ENCODE measurements around the gene LRRC28.

The LRRC28 gene

GRCh38 chr15:99250001-99250400 lies 1.3 kb upstream of the LRRC28 start:
- no peak for DNase-seq

- no peak for DNase-seq
Observed at GRCh38 chr15:99250494-99250856, 806 bp upstream of the LRRC28 start.

DNA sequence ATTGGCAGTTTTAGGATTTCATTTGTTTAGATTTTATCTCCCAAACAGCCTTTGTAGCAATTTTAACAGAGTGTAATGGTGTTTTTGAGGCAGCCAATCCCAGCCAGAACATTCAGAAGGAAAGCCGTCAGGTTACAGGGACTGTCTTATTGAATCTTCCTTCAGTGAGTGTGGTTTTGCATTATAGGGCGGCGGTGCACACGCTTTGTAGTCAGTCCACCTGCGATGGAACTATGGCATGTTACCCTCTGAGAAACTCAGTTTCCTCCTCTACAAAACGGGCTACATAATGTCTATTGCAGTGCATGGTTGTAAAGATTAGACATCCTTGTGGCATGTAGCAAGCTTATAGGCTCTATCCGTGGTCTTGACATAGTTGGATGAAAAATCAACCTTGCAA lies 1.0 kb downstream of the LRRC28 start:
- DNase-seq = no peak

DNA sequence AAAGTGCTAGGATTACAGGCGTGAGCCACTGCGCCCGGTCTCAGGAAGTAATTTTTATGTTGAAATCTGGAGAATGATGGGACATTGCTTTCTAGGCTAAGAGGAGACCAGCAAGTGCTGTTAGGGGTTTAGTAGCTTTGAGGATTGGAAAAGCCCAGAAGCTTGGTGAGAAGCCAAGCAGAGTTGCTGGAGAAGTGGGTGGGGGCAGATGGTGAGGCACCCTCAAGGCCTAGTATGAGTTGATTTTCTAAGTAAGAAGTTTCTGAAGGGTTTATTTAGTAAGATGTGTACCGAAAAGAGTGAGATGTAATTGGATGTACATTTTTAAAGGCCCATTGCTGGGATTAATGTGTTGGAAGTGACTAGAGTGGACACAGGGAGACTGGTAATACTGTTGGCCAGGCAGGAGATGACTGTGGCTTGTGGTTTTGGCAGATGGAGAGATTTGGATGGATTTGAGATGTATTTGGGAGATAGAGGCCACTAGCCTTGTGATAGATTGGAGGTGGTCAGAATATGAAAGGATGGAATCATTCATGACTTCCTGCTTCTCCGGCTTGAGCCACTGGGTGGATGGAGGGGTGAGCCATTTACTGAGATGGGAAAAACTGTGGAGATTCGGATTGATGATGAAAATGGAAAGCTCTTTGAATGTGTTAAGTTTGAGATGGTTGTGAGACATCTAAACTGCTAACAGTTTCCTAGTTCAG lies 2.3 kb downstream of the LRRC28 start:
- no peak for DNase-seq

- DNase-seq = no peak
Observed at GRCh38 chr15:99257107-99257750, 5.9 kb downstream of the LRRC28 start.

DNA sequence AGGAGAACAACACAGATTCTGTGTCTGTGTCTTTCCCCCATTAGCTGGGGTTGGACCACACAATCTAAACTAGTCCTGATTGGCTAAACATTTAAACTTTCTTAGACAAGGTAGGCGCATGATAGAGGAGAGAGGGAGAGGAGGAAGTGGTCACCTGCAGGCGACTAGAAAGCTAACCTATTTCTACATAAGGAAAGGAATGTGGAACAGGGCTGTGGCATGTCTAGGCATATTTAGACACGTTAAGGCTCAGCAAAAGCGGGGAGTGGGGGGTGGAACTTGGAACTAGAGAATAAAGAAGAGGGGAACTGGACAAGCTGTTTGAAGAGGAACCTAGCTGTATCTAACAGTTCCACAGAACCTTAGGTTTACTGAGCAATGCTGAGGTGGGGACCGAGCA lies 12.8 kb downstream of the LRRC28 start:
- DNase-seq = peak; percentile 33

DNA sequence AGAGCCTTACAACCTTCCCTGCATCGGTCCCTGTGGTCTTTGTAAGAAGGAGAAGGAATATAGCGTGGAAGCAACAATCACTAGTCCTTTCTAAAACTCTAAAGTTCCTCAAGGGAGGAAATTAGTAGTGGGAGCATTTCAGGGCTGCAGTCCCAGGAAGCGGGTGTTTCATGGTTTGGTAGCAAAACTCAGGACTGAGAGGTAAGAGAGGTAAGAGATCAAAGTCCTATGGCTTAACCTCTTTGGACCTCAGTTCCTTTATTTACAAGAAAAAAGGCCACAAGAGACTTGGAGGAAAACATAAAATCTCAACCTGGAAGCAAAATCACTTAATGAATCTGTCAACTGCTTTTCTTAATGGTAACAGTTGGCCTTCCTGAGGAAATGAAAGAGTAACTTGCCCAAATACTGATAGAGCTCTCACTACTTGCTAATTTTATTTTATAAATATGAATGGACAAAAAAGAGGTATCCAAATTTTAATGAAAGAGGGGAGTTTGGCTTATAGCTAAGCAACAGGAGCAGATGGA lies 14.3 kb downstream of the LRRC28 start:
- DNase-seq = no peak

GRCh38 chr15:99267957-99268356 lies 16.7 kb downstream of the LRRC28 start:
- DNase-seq = no peak

DNA sequence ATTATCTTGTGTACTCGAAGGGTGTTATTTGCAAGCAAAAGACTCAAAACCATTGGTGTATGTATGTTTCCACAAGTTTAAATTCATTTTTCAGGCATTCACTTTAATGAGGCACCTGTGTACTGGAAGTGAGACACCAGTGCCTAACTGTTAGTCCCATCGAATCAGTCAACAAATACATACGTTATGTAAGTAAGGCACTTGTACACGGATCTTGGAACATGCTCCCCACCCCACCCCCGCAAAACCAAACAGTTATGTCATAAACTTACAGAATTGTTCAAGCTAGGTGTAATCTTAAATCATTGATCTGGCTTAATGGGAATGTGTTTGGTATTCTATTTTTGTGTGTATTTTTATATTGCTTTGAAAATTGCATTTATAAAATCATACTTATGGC lies 17.1 kb downstream of the LRRC28 start:
- no peak for DNase-seq

DNA sequence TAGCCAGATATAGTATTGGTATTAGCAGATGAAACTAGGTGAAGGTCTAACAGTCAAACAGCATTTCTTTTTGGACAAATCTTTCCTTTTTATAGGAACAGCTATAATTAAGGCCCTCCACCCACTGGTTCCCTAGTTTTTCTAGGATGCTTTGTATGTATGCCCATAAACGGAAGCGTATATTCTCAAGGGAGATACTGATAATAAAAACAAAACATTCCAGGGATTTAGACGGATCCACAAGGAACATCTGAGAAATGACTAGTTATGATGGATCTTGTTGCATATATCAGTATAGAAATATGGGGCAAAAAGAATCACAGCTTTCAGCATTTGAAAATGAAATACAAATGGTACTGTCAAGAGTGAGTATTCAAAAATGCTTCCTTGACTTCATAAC lies 22.5 kb downstream of the LRRC28 start:
- no peak for DNase-seq

GRCh38 chr15:99275061-99275460 lies 23.8 kb downstream of the LRRC28 start:
- DNase-seq = no peak

GRCh38 chr15:99275525-99276128 lies 24.3 kb downstream of the LRRC28 start:
- no peak for DNase-seq

GRCh38 chr15:99279290-99279689 lies 28.0 kb downstream of the LRRC28 start:
- DNase-seq = no peak

DNA sequence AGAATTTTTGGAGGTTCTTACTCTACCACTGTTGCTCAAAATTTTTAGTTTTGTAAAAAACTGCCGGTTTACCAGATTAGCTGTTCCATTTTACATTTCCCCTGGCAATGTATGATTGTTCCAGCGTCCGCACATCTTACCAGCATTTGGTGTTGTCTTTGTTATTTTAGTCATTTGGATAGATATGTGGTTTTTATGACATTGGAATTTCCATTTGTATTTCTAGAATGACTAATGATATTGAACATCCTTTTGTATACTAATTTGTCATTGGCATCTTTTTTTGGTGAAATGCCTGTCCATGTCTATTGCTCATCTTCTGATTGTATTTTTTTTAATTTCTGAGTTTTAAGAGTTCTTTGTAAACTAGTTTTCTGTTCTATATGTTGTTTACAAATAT lies 28.5 kb downstream of the LRRC28 start:
- no peak for DNase-seq

- no peak for DNase-seq
Observed at GRCh38 chr15:99282121-99282520, 30.8 kb downstream of the LRRC28 start.

DNA sequence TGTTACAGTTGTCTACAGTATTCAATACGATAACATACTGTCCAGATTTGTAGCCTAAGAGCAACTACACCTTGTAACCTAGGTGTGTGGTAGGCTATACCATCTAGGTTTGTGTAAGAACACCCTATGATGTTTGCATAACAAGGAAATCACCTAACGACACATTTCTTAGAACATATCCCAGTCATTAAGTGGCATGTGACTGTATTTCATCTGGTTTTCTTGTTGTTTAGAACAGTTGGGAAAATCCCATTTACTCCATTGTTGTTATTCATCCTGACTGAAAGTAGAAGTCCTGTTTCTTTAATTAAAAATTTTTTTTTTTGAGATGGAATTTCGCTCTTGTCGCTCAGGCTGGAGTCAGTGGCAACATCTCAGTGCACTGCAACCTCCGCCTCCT lies 31.3 kb downstream of the LRRC28 start:
- DNase-seq = no peak

DNA sequence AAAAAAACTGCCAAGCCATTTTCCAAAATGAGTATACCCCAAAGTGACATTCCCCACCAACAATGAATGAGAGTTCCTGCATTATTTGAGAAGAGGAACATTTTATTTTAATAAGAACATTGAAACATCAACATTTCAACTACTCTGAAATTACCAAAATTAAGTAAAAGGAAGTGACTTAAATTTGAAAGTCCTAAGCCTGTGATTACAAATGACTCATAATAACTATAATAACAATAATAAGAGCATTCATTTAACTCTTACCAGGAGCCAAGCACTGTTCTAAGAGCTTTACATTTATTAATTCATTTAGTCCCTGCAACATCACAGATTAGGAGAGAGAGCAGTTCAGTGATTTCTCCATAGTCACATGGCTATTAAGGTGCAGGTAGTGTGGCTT lies 32.4 kb downstream of the LRRC28 start:
- no peak for DNase-seq

GRCh38 chr15:99291643-99292042 lies 40.4 kb downstream of the LRRC28 start:
- no peak for DNase-seq

GRCh38 chr15:99295840-99296239 lies 44.6 kb downstream of the LRRC28 start:
- no peak for DNase-seq

- DNase-seq = no peak
Observed at GRCh38 chr15:99296386-99296785, 45.1 kb downstream of the LRRC28 start.

GRCh38 chr15:99303907-99304306 lies 52.6 kb downstream of the LRRC28 start:
- DNase-seq = no peak

DNA sequence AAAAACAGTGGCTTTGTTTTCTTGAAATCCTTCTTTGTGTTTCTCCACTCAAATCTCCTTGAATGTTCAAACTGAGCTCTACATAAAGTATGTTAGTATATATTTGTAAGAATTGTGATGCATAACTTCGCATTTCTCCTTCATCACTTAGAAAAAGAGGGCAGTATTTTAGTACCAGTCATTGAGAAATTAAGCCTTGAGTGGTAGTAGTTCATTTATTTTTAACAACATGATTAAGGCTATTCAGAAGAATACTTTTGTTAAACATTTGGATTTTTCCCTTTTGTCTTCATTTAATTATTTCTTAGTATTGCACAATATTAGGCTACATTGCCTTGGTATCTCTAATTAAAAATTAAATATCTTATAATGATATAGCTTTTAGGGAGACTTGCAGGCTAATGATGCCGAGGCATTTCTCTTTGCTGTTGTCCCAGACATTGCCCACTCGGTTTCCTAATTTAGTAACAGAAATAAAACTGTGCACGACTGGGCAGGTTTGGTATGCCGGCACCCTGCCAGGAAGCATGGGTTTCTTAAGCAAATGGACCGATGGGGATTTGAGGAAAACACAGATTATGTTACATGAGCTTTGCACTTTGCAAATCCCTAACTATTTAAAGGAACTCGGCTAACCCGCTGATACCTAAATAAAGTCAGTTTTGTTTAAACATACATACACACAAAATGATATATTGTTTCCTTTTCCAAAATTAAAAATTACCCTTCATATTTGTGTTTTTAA lies 54.7 kb downstream of the LRRC28 start:
- DNase-seq = peak; percentile 85

DNA sequence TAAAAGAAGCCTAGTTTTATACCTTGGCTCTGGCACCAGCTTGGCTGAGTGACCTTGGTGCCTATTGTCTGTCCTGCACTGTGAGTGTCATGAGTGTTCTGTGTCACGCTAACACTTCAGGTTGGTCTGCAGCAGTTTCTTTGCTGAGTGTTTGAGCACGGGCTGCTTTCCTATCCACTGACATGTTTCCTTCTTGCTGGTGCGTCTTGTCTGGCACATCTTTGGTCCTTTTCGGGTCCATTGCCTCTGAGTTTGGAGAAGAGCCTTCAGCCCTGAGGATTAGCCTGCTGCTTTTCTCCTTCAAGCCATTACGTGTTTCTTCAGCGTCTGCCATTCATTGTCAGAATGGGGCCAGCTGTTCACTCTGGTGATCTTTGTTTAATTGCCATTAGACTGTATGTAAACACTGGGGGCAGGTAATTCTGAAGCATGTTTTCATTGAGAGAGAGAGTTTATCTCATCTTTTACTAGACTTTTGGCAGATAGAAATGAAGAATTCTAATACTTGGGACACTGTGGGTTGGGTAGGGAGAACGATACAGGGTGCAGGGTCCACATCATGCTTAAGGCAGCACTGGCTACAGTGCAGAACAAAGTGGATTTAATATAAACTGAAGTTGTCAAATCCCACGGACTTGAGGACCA lies 55.5 kb downstream of the LRRC28 start:
- peak; percentile 69 for DNase-seq

Measured in DMS 273 treated with DMSO at 0.1 percent for 48 hours (cell line).